Parathyroid adenoma (tissue), 2 donors: ENCODE data around the gene EFNB2.

Experiments used
- H2AFZ ChIP-seq: fragments of 300-600 bp; sonication (generic); one replicate; pipeline ENCODE4 v1.7.0; 2017; ENCODE audit warnings: antibody characterized with exemption, mild to moderate bottlenecking
- H3K27ac ChIP-seq: fragments of 300-600 bp; sonication (generic); one replicate; pipeline ENCODE4 v1.7.0; 2017
- H3K27me3 ChIP-seq: fragments of 300-600 bp; sonication (generic); one replicate; pipeline ENCODE4 v1.7.0; 2017; ENCODE audit warnings: low read length; ENCODE audit not compliant: control insufficient read depth, insufficient read depth
- H3K36me3 ChIP-seq: fragments of 300-600 bp; sonication (generic); one replicate; pipeline ENCODE4 v1.7.0; 2017; ENCODE audit warnings: low read length; ENCODE audit not compliant: control insufficient read depth, insufficient read depth
- H3K4me1 ChIP-seq: fragments of 300-600 bp; sonication (generic); one replicate; pipeline ENCODE4 v1.7.0; 2017; ENCODE audit warnings: control low read depth
- H3K4me2 ChIP-seq: fragments of 300-600 bp; sonication (generic); one replicate; pipeline ENCODE4 v1.7.0; 2017; ENCODE audit warnings: low read length
- H3K4me3 ChIP-seq: fragments of 300-600 bp; sonication (generic); one replicate; pipeline ENCODE4 v1.7.0; 2017; ENCODE audit warnings: low read depth, low read length
- H3K79me2 ChIP-seq: fragments of 300-600 bp; sonication (generic); one replicate; pipeline ENCODE4 v1.7.0; 2017; ENCODE audit warnings: control low read depth
- H3K9ac ChIP-seq: fragments of 300-600 bp; sonication (generic); one replicate; pipeline ENCODE4 v1.7.0; 2017; ENCODE audit warnings: mild to moderate bottlenecking
- H3K9me3 ChIP-seq: fragments of 300-600 bp; sonication (generic); one replicate; pipeline ENCODE4 v1.7.0; 2017; ENCODE audit warnings: low read length; ENCODE audit not compliant: control insufficient read depth
- TF ChIP-seq, protein P1 (sequence below): fragments of 300-600 bp; sonication (generic); IDR thresholded peaks from one replicate; pipeline ENCODE4 v1.7.0; 2017; ENCODE audit warnings: antibody characterized with exemption, mild to moderate bottlenecking
- donor health status: primary hyperparathyroidism.

Gene EFNB2

DNA sequence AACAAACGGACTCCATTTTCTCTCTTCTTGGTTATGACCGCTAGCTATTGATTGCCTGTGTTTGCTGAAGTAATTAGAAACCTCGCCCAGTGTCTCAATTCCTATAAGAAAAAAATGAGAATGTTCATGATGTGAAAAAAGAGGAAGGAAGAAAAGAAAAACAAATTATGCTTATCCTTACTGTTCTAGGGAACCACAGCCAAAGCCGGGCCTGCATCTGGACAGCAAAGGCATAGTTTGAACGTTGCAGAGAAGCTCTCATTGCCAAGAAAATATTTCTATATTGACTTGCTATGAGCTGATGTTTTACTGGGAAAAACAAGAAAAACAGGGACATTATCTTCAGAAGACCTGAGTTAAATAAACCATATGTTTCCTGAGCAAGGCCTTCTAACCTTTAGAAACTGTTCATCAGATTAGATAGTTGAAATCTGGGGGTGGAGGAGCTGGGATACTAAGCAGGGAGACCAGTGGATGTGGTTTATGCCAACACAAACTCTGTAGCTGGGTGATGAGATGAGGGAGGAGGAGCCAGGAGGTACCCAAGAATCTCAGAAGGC is 55.0 kb downstream of the EFNB2 start:
- no peak overlapping the region for H2AFZ ChIP-seq
- TF ChIP-seq, protein P1, sequence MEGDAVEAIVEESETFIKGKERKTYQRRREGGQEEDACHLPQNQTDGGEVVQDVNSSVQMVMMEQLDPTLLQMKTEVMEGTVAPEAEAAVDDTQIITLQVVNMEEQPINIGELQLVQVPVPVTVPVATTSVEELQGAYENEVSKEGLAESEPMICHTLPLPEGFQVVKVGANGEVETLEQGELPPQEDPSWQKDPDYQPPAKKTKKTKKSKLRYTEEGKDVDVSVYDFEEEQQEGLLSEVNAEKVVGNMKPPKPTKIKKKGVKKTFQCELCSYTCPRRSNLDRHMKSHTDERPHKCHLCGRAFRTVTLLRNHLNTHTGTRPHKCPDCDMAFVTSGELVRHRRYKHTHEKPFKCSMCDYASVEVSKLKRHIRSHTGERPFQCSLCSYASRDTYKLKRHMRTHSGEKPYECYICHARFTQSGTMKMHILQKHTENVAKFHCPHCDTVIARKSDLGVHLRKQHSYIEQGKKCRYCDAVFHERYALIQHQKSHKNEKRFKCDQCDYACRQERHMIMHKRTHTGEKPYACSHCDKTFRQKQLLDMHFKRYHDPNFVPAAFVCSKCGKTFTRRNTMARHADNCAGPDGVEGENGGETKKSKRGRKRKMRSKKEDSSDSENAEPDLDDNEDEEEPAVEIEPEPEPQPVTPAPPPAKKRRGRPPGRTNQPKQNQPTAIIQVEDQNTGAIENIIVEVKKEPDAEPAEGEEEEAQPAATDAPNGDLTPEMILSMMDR, result no peak
- no peak overlapping the region for H3K4me3 ChIP-seq
- no peak overlapping the region for H3K4me2 ChIP-seq
- no peaks in the 10 kb centered on the region for H3K36me3 ChIP-seq
- no peaks in the 10 kb centered on the region for H3K4me1 ChIP-seq
- H3K27ac ChIP-seq, result no peak overlapping the region
- no peak overlapping the region for H3K9ac ChIP-seq
- no peaks in the 10 kb centered on the region for H3K79me2 ChIP-seq
- H3K27me3 ChIP-seq, result no peaks in the 10 kb centered on the region
- no peaks in the 10 kb centered on the region for H3K9me3 ChIP-seq

DNA sequence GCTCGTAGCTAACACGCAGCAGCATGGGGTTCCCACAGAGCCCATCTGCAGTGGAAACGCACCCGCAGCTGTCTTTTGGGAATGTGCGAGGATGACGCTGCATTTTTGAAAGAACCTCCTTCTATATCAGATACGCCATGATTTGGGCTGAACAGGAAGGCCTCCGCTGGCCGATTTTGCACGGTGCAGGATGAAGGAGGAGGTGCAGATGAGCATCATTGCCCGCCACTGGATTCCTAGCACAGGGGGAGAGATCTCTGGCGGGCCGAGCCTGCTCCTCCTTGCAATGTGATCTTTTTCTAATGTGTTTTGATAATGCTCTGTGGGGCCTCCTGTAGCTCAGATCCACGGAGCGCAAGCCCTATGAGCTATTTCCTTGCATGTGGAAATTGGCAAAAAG is 55.5 kb downstream of the EFNB2 start:
- H3K36me3 ChIP-seq, result no peaks in the 10 kb centered on the region
- H3K4me2 ChIP-seq, result no peak overlapping the region
- H3K79me2 ChIP-seq, result no peaks in the 10 kb centered on the region
- H3K9me3 ChIP-seq, result no peaks in the 10 kb centered on the region
- no peak overlapping the region for H2AFZ ChIP-seq
- no peaks in the 10 kb centered on the region for H3K4me1 ChIP-seq
- H3K27me3 ChIP-seq, result no peaks in the 10 kb centered on the region
- H3K4me3 ChIP-seq, result no peak overlapping the region
- no peak overlapping the region for H3K9ac ChIP-seq
- TF ChIP-seq, protein P1, result no peak
- no peak overlapping the region for H3K27ac ChIP-seq

DNA sequence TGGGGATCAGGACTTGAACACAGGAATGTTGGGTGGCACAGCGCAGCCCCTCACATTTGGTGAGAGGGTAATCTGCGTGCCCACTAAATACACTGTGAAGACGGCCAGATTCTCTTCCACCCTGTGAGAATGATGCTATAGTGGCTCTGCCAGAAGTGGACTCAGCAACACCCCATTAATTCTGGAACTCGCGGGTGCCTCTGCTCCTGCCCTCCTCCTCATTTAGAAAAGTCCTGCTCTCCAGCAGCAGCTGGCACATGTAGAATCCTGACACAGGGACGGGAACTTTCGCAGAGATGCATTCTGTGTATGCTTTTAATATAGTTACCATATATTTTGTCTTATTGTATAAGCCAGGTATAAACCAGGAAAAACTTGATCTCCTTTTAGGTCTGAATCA is 57.3 kb downstream of the EFNB2 start:
- TF ChIP-seq, protein P1, result no peak

DNA sequence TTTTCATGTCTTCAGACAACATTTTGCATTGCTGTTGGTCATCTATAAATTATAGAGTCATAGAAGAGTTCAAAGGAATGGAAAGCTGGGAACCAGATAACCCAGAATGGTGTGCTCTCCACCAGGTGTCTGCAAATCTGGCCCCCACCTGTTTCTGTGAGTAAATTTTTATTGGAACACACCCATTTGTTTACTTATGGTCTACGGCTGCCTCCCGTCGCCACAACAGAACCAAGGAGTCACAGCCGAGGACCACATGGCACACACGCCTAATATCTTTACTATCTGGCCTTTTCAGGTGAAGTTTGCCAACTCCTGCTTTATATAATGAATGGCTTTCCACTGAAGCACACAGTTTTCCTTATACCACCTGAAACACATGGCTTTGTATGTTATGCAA is 58.2 kb downstream of the EFNB2 start:
- H3K79me2 ChIP-seq, result no peaks in the 10 kb centered on the region
- H3K27me3 ChIP-seq, result no peaks in the 10 kb centered on the region
- no peak overlapping the region for H3K27ac ChIP-seq
- no peaks in the 10 kb centered on the region for H3K9me3 ChIP-seq
- no peak overlapping the region for H3K9ac ChIP-seq
- H2AFZ ChIP-seq, result no peak overlapping the region
- no peaks in the 10 kb centered on the region for H3K4me1 ChIP-seq
- H3K36me3 ChIP-seq, result no peaks in the 10 kb centered on the region
- no peak overlapping the region for H3K4me2 ChIP-seq
- no peak overlapping the region for H3K4me3 ChIP-seq
- TF ChIP-seq, protein P1, result no peak

More for the DNA sequence above, 57.3 kb downstream of the EFNB2 start:
- Histone ChIP-seq H3K9me3 (no peaks in the 10 kb centered on the region), H3K4me3 (no peak overlapping the region), H3K9ac (no peak overlapping the region), H2AFZ (no peak overlapping the region), H3K79me2 (no peaks in the 10 kb centered on the region), H3K27me3 (no peaks in the 10 kb centered on the region), H3K4me2 (no peak overlapping the region), H3K36me3 (no peaks in the 10 kb centered on the region), H3K27ac (no peak overlapping the region), H3K4me1 (no peaks in the 10 kb centered on the region)

DNA sequence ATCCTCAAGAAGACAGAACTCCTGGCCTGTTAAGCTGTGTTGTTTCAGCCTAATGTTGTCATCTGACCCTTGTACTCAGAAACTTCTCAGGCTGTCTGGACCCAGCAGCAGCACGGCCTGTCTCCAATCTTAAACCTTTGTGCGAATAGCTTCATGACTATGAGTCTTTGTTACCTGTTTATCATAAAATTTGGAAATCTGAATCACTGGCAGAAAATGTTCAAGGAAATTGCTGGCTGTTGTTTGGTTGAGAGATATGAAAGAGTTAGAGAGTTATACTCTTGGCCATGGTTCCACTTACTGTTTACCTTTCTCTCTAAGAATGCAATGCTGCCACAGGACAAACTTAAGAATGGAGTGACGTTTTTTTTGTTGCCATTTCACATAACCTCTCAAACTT is 59.6 kb downstream of the EFNB2 start:
- no peaks in the 10 kb centered on the region for H3K4me1 ChIP-seq
- TF ChIP-seq, protein P1, result no peak
- no peak overlapping the region for H2AFZ ChIP-seq
- no peak overlapping the region for H3K9ac ChIP-seq
- no peak overlapping the region for H3K4me2 ChIP-seq
- no peak overlapping the region for H3K27ac ChIP-seq
- no peaks in the 10 kb centered on the region for H3K36me3 ChIP-seq
- H3K4me3 ChIP-seq, result no peak overlapping the region
- no peaks in the 10 kb centered on the region for H3K27me3 ChIP-seq
- no peaks in the 10 kb centered on the region for H3K9me3 ChIP-seq
- H3K79me2 ChIP-seq, result no peaks in the 10 kb centered on the region
